Right forelimb (tissue), 1 donor: ENCODE measurements around the gene RNF7.
"Not testable (repeated sequence)": the region's sequence is repeated elsewhere in the genome, so short reads cannot be mapped to it uniquely, and the experiment has no call there.

Experiments
- DNase-seq: peaks from one replicate; pipeline ENCODE4 v3.0.0-alpha.2; 2018

RNF7 gene

GRCh38 chr3:141738022-141738890 is at the start of gene RNF7:
RNF7 (plus strand) TSS chr3:141738298; CDS start chr3:141738342, 44 bp downstream.
- DNase-seq: peak; percentile 98

DNA sequence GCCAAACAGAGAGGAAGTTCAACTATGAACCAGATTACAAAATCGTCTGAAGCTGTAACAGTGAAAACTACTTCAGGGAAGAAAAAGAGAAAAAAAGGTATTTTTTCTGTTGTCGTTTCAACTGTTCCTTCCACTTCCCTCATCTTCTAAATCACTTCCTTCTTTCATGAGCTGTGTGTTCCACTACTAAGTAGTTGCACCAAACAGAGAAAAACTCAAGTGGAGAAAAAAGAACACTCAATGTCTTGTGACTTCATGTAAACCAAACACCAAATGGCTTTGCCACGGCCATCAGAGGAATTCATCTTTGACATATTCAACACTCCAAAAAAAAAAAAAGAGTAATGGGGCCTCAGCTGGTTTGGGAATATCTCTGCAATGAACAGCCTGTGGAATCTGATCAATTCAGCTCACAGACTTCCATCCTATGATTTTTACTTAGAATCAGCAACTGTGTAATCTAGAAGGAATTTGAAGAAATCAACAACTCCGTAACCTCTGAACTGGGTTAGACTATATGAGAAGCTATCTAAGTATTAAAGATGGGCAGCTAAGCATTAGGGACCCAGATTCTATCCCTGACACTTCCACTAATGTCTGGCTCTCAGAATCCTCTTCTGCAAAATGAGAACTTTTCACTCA is 47.5 kb upstream of the RNF7 start:
- no peak for DNase-seq

- DNase-seq: not testable (repeated sequence)
These were observed 46.6 kb upstream of the RNF7 start for GRCh38 chr3:141691471-141691870.

GRCh38 chr3:141692973-141693372 is 45.1 kb upstream of the RNF7 start:
- DNase-seq: not testable (repeated sequence)

- no peak for DNase-seq
These were observed 38.8 kb upstream of the RNF7 start for GRCh38 chr3:141699324-141699723.

- no peak for DNase-seq
These were observed 38.2 kb upstream of the RNF7 start for GRCh38 chr3:141699897-141700296.

GRCh38 chr3:141703367-141703766 is 34.7 kb upstream of the RNF7 start:
- DNase-seq: not testable (repeated sequence)

DNA sequence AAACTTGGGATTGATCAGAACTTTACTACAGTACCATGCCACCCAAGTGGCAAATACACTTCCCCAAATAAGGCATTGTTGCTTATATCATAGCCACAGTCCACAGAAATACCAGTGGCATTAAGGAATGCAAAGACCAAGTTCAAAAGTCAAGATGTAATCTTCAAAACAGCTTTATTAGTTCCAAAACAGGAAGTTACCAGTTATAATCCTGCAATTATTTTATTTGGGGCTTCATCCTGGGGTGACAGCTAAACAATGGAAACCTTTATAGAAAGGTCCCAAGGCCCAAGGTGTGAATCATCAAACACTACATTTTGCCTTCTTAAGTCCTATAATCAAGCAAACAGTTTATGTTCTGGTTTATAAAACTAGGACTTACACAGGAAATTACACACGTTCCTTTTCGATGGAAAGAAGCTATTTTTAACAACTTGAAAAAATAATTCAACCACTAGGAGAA is 30.3 kb upstream of the RNF7 start:
- no peak for DNase-seq

DNA sequence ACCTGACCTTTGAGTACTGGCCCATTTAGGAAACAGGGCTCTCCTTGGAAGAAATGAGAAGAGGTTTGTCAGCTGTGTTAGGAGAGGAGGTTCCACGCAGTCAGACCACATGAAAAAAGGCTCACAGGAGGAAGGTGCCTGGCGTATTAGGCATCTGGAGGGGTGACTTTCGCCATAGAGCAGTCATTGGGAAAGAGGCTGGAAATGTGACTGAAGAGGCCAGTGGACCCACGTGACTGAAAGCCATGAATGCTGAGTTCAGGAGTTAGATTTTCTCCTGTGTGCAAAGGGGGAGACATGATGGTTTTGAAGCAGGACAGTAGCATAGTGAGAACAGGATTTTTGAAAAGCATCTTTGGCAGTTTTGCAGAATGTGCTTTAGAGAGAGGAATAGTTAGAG is 29.7 kb upstream of the RNF7 start:
- DNase-seq: no peak

GRCh38 chr3:141709126-141709770 is 28.9 kb upstream of the RNF7 start:
- DNase-seq: no peak

GRCh38 chr3:141710121-141710520 is 28.0 kb upstream of the RNF7 start:
- no peak for DNase-seq

- no peak for DNase-seq
These were observed 27.0 kb upstream of the RNF7 start for GRCh38 chr3:141710888-141711616.

DNA sequence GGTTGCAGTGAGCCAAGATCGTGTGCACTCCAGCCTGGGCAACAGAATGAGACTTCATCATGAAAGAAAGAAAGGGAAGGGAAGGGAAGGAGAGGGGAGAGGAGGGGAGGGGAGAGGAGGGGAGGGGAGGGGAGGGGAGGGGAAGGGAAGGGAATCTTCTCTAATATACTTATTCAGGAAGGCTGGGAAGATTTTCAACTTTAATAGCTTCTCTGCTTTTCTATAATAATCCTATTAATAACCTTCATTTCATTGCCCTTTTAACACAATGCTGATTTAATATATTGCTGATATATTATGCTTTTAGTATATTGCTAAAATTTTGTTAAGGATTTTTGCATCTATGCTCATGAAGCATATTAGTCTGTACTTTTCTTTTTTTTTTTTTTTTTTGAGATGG is 23.4 kb upstream of the RNF7 start:
- DNase-seq: no peak

- no peak for DNase-seq
These were observed 16.0 kb upstream of the RNF7 start for GRCh38 chr3:141722081-141722480.

DNA sequence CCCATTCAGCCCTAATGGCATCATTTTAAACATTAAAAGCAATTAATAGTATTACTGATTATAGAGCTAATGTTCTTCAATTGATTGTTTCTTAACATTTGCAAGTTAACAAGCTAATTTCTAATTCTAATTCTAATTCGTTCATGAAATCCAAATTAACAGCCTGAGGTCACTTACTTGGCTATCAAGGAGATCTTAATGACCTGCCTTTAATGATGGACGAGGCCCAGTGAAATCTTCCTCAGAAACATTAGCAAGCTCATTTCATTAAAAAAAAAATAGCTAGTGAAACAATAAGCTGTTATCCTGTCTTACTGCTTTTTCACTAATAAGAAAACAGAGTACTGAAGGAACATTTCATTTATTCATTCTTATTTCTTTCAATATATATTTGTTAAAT is 15.4 kb upstream of the RNF7 start:
- no peak for DNase-seq

DNA sequence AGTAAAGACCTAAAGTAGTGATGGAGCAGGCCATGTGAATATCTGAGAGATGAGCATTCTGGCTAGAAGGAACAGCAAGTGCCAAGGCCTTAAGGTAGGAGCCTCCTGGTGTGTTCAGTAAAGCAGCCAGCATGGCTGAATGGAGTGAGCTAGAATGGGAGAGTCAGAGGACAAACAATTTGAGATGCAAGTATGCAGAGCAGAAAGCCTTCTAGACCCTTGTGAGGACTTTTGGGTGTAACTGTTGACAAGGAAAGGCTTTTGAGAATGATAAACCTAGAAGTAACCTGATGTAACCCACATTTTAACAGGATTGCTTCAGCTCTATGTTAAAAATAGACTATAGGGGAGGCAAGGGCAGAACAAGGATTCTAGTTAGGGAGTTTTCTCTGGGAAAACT is 14.8 kb upstream of the RNF7 start:
- DNase-seq: no peak

GRCh38 chr3:141724186-141724585 is 13.9 kb upstream of the RNF7 start:
- DNase-seq: no peak

GRCh38 chr3:141725036-141725435 is 13.1 kb upstream of the RNF7 start:
- no peak for DNase-seq

DNA sequence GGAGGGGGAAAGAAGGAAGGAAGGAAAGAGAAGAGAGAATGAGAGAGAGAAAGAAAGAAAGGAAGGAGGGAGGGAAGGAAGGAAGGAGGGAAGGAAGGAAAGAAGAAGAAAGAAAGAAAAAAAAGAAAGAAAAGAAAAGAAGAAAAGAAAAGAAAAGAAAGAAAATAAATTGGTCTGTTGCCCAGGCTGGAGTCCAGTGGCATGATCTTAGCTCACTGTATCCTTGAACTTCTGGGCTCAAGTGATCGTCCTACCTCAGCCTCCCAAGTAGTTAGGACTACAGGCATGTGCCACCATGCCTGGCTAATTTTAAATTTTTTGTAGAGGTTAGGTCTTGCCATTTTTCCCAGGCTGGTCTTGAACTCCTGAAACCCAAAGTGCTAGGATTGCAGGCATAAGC is 11.6 kb upstream of the RNF7 start:
- no peak for DNase-seq

- no peak for DNase-seq
These were observed 9.7 kb upstream of the RNF7 start for GRCh38 chr3:141728355-141728892.

DNA sequence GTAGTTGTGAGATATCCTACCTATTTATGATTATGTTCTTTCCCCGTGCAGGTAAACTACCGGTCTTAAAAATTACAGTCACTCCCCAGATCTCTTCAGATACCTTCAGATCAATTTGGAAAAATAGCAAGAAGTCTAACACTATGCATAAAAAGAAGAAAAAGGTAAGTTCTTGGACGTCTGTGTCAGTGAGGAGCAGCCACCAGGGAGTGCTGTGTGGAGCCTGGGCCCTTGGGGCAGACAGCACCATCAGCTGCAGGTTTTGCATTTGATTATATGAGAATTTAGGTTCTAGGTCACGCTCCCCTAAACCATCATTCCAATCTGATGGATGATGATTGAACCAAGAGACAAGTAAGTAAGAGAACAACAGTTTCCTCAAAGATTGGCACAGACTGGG is 8.9 kb upstream of the RNF7 start:
- DNase-seq: no peak

DNA sequence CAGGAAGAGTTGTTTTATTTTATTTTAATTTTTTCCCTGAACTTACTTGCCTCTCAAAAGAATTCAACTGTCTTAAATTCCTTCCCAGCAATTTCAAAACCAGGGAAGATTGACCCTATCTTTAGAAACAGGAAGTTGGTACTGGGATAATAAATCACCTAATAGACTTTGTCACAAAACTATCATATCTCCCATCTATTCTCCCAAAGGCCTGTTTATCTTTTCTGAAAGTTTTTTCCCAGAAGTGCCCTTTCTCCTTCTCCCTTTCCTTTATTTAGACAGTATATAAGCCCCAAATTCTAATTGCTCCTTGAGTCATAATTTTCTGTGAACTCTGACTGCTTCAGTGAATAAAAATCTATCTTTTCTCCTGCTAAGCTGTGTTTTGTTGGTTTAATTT is 2.9 kb upstream of the RNF7 start:
- no peak for DNase-seq
